Panc1 (cell line): Measurements from ENCODE around the gene CWC22. TPM values are rescaled to one million over a fixed set of nuclear protein-coding genes. Genes with fewer than 3 reads are reported as not detected.
"Not testable (repeated sequence)": the region's sequence is repeated elsewhere in the genome, so short reads cannot be mapped to it uniquely, and the experiment has no call there.

Source experiments
- ATAC-seq: fragments of 200-7000 bp; cut with Tn5 transposase; 2 replicates; pipeline ENCODE4 v1.9.1; 2020; ENCODE audit warnings: mild to moderate bottlenecking, moderate library complexity
- BruUV-seq: library from RNA; stranded (reverse); fragments of 400-500 nt; replicated peaks from 2 replicates; lab custom pipeline; 2021; lab: Mats Ljungman, UMichigan
- CTCF ChIA-PET: fragments of 300-600 bp; sonication (Branson Sonifier 250); formaldehyde crosslinking; loops from one replicate; lab custom pipeline; 2022; ENCODE audit warnings: antibody characterized with exemption; lab: Charles Lee
- POLR2A ChIA-PET: fragments of 300-600 bp; sonication (Branson Sonifier 250); formaldehyde crosslinking; loops from one replicate; lab custom pipeline; 2022; ENCODE audit warnings: antibody characterized with exemption; lab: Charles Lee
- DNase-seq: peaks from one replicate; pipeline ENCODE4 v3.0.0-alpha.2; 2010; ENCODE audit warnings: low read depth, low spot score
- H3K27ac ChIP-seq: 2 replicates; pipeline ENCODE4 v1.5.1; 2011; ENCODE audit warnings: mild to moderate bottlenecking, low read length, inconsistent platforms
- H3K27me3 ChIP-seq: fragments of 200-500 bp; sonication (Bioruptor generic); 2 replicates; pipeline ENCODE4 v1.6.0; 2014; ENCODE audit warnings: low read length, inconsistent platforms; ENCODE audit not compliant: control insufficient read depth, insufficient read depth
- H3K36me3 ChIP-seq: fragments of 200-500 bp; sonication (Bioruptor generic); 2 replicates; pipeline ENCODE4 v1.5.1; 2014; ENCODE audit warnings: inconsistent platforms, mild to moderate bottlenecking, low read length, moderate library complexity; ENCODE audit not compliant: control insufficient read depth, insufficient read depth
- H3K4me1 ChIP-seq: 2 replicates; pipeline ENCODE4 v1.5.1; 2011; ENCODE audit warnings: inconsistent platforms, mild to moderate bottlenecking, low read length, moderate library complexity; ENCODE audit not compliant: control insufficient read depth, insufficient read depth
- H3K4me3 ChIP-seq, 2 experiments: 2 replicates each; pipeline ENCODE4 v1.5.1; 2011 to 2012; ENCODE audit warnings: low read depth in 2 of 2, low read length in 2 of 2, mild to moderate bottlenecking in 2 of 2, inconsistent platforms in 1 of 2, moderate library complexity in 1 of 2
- H3K9me3 ChIP-seq: fragments of 200-500 bp; sonication (Bioruptor generic); 2 replicates; pipeline ENCODE4 v1.5.1; 2014; ENCODE audit warnings: low read depth, mild to moderate bottlenecking, inconsistent platforms, low read length, moderate library complexity; ENCODE audit not compliant: control insufficient read depth, insufficient read depth
- POLR2AphosphoS5 ChIP-seq: IDR thresholded peaks from 2 replicates; pipeline ENCODE4 v1.6.1; 2012; ENCODE audit warnings: mild to moderate bottlenecking, low read depth, low read length, moderate library complexity
- REST ChIP-seq, 2 experiments: IDR thresholded peaks; 2 replicates each; pipeline ENCODE4 v1.6.1; 2011 to 2012; ENCODE audit warnings: low read depth in 2 of 2, control low read depth in 1 of 2, low read length in 1 of 2, mild to moderate bottlenecking in 1 of 2, moderate library complexity in 1 of 2; ENCODE audit not compliant: insufficient read depth in 1 of 2
- SIN3A ChIP-seq: IDR thresholded peaks from 2 replicates; pipeline ENCODE4 v1.6.1; 2012; ENCODE audit warnings: low read depth, mild to moderate bottlenecking, low read length, moderate library complexity, borderline replicate concordance; ENCODE audit not compliant: insufficient read depth
- TCF7L2 ChIP-seq: IDR thresholded peaks from 2 replicates; pipeline ENCODE4 v1.6.1; 2011; ENCODE audit warnings: mild to moderate bottlenecking, low read depth, low read length, inconsistent platforms
- in situ Hi-C: cut with HindIII; loops from 2 replicates; pipeline ENCODE4 v1.10.0; 2016; ENCODE audit warnings: low sequenced_read_pairs, low pct_unique_long_range_greater_than_20kb
- intact Hi-C: fragments of 100-400 bp; cut with micrococcal nuclease; formaldehyde crosslinking; loops from one replicate; pipeline ENCODE4 v1.10.0; 2022; ENCODE audit not compliant: unreplicated experiment
- total RNA-seq: library from RNA; stranded (reverse); gene quantifications from one replicate; pipeline ENCODE4 v1.2.1, GENCODE V29; 2021; ENCODE audit not compliant: unreplicated experiment
- TF ChIP-seq, protein P1 (sequence below): fragments of 450-650 bp; IDR thresholded peaks from 2 replicates; pipeline ENCODE4 v1.5.1; 2017; ENCODE audit warnings: mild to moderate bottlenecking

Gene CWC22
- total RNA-seq, 1 experiment from 2014 or later, result 17.2 TPM

DNA sequence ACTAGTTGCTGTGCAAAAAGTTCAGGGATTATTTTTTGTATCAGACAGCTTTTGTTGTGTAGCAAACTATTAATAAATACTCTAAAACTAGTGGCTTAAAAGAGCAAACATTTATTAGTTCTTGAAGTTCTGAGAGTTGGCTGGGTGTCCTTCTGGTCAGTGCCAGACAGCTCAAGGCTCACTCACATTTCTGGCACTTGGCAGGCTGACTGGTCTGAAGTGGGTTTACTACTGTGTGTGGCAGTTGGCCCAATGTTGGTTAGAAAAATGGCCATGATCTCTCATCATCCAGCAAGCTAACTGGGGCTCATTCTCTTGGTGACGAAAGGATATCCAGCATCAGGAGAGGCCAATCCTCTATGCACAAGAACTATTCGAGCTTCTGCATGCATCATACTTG lies 74.3 kb downstream of the CWC22 start:
- ATAC-seq (no peak), DNase-seq (no peak)
- H3K4me1 ChIP-seq, result no peaks in the 10 kb centered on the region
- intact Hi-C loops (no loop called here), in situ Hi-C loops (no loop called here)
- no peaks in the 10 kb centered on the region for H3K27me3 ChIP-seq
- H3K9me3 ChIP-seq, result no peaks in the 10 kb centered on the region
- ChIA-PET POLR2A (interaction anchor here (0.5 kb wide), 1 partner anchor 16 kb away, joined by 3 read pairs; no protein-coding TSS in a partner anchor), CTCF (no interaction called here)
- TF ChIP-seq SIN3A, result no peak
- no peak overlapping the region for H3K27ac ChIP-seq
- H3K36me3 ChIP-seq, result no peaks in the 10 kb centered on the region
- H3K4me3 ChIP-seq, result no peak overlapping the region
- BruUV-seq, result no TSS peak

- POLR2A ChIA-PET, result no interaction called here
- in situ Hi-C loops, result no loop called here
- intact Hi-C loops, result no loop called here
Measured at GRCh38 chr2:179931502-179931901, 75.6 kb downstream of the CWC22 start.

DNA sequence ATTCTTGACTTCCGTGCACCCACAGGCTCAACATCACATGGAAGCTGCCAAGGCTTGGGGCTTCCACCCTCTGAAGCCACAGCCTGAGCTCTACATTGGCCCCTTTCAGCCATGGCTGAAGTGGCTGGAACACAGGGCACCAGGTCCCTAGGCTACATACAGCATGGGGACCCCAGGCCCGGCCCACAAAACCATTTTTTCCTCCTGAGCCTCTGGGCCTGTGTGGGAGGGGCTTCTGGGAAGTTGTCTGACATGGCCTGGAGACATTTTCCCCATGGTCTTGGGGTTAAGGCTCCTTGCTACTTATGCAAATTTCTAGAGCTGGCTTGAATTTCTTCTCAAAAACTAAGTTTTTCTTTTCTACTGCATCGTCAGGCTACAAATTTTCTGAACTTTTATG lies 77.1 kb downstream of the CWC22 start:
- H3K4me1 ChIP-seq, H3K27me3 ChIP-seq, H3K27ac ChIP-seq, H3K4me3 ChIP-seq, in situ Hi-C loops, H3K9me3 ChIP-seq, DNase-seq, intact Hi-C loops, ATAC-seq, H3K36me3 ChIP-seq, BruUV-seq, CTCF ChIA-PET: not testable (repeated sequence)
- POLR2A ChIA-PET, result interaction anchor here (0.6 kb wide), 1 partner anchor 56 kb away, joined by 4 read pairs; no protein-coding TSS in a partner anchor

More at GRCh38 chr2:179931502-179931901, 75.6 kb downstream of the CWC22 start:
- CTCF ChIA-PET, result no interaction called here
- ATAC-seq (no peak), DNase-seq (no peak)
- no peaks in the 10 kb centered on the region for H3K36me3 ChIP-seq
- TF ChIP-seq, protein P1, sequence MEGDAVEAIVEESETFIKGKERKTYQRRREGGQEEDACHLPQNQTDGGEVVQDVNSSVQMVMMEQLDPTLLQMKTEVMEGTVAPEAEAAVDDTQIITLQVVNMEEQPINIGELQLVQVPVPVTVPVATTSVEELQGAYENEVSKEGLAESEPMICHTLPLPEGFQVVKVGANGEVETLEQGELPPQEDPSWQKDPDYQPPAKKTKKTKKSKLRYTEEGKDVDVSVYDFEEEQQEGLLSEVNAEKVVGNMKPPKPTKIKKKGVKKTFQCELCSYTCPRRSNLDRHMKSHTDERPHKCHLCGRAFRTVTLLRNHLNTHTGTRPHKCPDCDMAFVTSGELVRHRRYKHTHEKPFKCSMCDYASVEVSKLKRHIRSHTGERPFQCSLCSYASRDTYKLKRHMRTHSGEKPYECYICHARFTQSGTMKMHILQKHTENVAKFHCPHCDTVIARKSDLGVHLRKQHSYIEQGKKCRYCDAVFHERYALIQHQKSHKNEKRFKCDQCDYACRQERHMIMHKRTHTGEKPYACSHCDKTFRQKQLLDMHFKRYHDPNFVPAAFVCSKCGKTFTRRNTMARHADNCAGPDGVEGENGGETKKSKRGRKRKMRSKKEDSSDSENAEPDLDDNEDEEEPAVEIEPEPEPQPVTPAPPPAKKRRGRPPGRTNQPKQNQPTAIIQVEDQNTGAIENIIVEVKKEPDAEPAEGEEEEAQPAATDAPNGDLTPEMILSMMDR, result no peak
- no peak for TF ChIP-seq SIN3A
- no peak for TF ChIP-seq TCF7L2
- no peak for TF ChIP-seq REST (IDR thresholded peaks at IDR 0.05; ENCODE audit: insufficient read depth in 1 of 2, low read depth in 2 of 2, low read length in 1 of 2)
- no peak for TF ChIP-seq POLR2AphosphoS5
- H3K9me3 ChIP-seq, result no peaks in the 10 kb centered on the region
- no peaks in the 10 kb centered on the region for H3K4me1 ChIP-seq
- H3K4me3 ChIP-seq, result no peak overlapping the region
- no peak overlapping the region for H3K27ac ChIP-seq
- no peaks in the 10 kb centered on the region for H3K27me3 ChIP-seq
- BruUV-seq, result no TSS peak
